ENCODE results near the gene DNAAF3.
"Not testable (repeated sequence)": the region's sequence is repeated elsewhere in the genome, so short reads cannot be mapped to it uniquely, and the experiment has no call there.

Gene DNAAF3

DNA sequence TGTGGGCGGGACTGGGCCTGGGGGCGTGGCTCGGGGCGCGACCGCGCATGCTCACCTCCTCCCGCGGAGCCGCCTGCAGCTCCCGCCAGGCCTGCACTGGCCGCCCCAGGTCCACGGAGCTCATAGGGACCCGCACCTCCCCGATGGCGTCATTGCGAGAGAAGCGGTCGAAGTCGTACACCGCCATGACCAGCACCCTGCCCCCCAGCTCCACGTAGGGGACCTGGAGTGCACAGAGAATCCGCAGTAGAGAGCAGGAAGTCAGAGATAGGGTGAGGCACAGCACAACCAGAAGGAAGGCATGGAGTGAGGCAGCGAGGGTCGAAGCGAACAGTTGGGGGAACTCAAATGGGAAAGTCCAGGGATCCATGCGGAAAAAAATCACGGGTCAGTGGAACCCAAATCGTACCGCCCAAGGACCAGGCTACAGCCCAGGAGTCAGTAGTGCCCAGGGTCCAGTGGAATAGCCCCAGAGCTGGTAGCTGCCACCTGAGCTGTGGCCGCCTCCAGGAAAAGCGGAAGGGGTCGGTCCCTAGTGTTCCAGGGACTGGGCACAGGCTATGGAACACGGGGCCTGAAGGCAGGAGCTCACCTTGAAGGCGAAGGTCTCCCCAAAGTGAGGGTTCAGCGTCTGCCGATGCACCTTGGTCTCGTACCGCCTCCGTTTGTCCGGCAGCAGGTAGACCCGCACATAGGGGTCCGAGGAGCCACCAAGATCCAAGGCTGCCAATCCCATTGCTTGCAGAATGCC, 8.9 kb upstream of the DNAAF3 start:
- DNase-seq (ENCODE audit: low read depth in 3 of 3) = no peak

DNA sequence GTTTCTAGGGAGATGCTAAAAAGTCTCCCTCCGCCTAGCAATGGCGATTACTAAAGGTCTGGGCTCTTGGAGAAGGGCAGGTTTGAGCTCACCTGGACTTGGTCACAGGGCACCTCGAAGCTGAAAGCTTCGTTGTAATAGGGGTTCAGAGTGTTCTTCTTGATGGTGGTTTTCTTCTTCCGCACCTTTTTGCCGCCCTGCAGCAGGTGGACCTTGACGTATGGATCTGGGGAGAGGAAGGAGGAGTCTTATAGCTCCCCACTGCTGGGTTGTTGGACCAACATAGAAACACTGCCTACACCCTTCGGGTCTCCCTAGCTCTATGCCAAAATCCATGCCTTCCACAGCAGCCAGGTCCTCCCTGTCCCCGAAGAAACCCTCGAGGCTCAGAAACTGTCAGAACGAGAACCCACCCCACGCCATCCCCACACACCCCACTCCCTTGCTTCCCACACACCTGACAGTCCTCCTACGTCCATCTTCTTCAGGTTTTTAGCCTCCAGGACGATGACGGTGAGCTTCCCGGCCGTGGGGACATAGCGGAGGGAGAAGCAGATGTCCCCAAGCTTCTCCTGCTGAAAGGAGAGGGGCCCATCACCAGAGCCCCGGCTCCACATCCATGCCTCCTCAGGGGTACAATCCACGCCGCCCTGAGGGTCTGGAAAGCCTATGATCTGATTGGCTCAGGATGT, 8.2 kb upstream of the DNAAF3 start:
- DNase-seq (ENCODE audit: low read depth in 3 of 3) = no peak

DNA sequence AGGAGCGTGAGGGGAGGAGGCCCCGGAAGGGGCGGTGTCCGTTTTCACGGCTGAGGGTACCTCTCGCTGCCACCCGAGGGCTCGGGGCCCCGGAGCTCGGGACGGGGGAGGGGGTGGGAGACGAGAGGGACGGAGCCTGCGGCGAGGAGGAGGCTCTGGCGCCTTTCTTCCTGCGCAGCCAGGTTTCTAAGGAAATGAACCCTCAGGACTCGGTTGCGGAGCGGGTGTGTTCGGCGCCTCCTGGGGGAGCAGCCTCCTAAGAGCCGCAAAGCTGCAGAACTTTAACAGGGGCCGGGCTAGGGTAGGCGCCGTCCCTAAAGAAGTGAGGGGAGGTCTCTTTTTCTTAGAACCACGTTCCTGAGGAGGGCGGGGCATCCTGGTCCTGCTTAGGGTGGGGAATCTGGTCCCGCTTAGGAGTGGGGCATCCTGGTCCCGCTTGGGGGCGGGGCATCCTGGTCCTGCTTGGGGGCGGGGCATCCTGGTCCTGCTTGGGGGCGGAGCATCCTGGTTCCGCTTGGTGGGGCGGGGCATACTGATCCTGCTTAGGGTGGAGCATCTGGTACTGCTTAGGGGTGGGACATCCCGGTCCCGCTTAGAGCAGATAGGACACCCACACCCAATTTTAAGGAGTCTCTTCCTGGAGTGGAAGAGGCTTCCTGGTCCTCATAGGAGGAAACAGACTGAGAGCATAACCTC, 7.4 kb upstream of the DNAAF3 start:
- DNase-seq (ENCODE audit: low read depth in 3 of 3) = peak in 1 of 3 experiments; percentile 57

DNA sequence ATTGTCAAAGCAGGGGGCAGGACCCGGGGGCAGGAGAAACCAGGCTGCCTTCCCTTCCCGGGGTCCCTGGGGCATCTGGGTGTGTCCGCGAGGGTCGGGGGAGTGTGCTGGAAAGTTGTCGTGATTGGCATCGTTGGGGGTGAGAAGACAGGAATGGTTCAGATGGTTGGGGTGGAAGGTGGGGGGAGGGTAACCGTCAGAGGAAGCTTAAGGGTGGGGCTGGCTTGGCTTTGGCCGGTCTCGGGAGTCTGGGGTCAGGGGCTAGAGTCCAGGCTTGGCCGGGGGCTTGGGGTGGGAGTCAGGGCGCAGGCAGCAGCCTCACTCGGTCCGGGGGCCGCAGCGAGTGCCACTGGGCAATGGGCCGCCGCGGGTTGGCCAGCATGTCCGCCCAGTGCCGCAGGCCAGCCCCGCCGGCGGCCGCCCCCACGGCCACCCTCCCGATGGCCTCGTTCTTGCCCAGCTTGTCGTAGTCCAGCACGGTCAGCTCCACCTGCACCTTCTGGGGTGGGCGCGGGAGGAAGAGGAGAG, 6.8 kb upstream of the DNAAF3 start:
- DNase-seq (ENCODE audit: low read depth in 3 of 3) = no peak

DNA sequence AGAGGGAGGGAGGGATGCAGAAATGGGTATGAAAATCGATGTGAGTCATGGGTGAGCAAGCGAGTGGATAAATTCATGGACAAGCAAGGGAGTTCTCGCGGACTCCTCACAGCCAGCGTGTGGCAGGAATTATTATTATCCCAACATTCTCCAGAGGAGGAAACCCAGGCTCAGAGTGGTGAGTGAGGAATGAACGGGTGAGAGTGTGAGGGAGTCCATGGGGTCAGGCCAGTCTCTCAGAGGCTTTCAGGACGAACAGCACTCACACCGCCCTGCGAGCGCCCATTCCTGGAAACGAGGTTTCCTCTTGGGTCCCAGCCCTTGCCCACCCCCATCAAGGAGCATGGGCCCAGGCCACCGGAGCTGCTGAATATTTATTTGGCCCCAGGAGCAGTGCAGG, 6.3 kb upstream of the DNAAF3 start:
- no peak for DNase-seq (ENCODE audit: low read depth in 3 of 3)

DNA sequence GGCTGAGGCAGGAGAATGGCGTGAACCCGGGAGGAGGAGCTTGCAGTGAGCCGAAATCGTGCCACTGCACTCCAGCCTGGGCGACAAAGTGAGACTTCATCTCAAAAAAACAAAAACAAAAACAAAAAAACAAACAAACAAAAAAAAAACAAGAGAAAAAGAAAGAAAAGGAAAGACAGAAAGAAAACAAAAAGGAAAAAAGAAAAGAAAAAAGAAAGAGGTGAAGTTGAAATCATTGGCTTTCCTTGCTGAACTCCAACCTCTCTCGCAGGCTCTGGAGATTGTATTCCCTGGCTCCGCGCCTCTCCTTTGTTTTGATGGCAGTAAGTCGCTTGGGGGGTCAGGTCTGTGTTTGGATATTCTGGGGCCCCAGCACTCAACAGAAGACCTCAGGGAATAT, 5.9 kb upstream of the DNAAF3 start:
- DNase-seq (ENCODE audit: low read depth in 3 of 3) = not testable (repeated sequence)

DNA sequence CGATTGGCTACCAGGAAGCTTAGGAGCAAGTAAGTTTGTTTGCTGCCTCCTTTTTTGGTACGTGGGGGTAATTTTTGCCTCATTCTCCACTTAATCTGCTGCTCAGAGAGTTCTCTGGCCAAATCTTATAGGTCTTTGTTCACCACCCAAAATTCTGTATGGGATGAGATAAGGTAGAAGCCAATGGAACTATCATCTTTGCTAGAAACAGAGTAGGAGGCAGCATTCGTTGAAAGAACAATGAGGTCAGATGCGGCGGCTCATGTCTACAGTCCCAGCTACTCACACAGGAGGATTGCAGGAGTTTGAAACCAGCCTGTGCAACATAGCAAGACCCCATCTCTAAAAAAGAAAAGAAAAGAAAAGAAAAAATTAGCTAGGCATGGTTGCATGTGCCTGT, 5.0 kb upstream of the DNAAF3 start:
- no peak for DNase-seq (ENCODE audit: low read depth in 3 of 3)

DNA sequence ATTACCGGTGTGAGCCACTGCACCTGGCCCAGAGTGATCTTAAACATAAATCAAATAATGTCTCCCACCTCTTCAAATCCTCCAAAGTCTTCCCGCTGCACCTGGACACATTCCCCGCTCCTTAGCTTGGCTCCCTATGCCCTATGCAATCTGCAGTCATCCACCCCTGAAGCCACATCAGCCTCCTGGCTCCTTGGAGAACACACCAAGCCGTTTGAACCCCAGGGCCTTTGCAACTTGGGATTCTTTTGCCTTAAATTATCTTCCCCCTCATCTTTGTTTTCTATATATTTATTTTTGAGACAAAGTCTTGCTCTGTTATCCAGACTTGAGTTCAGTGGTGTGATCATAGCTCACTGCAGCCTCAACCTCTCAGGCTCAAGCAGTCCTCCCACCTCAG, 2.7 kb upstream of the DNAAF3 start:
- no peak for DNase-seq (ENCODE audit: low read depth in 3 of 3)

DNA sequence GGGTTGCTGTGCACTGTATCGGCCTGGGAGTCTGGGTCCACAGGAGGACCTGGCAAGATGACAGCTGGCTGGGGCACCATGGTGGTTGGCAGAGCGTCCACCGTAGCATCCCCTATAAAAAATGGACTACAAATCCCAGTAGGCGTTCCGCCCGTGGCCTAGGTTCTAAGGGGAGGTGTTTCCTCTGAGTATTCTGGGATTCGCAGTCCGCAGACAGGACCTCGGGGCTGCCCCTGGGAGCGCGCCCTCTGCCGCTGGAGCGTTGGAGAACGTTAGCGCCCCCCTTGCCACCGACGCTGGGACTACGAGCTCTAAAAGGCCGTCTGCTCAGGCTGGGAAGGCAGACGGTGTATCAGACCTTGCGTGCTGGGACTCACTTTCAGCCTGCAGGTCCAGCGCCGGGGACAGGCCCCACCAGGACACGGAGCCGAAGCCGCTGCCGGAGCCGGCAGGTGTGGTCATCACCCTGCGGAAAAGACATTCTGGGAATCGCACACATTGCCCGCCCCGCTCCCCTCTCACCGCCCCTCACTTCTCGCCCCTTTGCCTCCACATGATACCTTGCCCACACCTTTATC, 372 bp downstream of the DNAAF3 start:
- peak in 1 of 3 experiments; percentile 59 for DNase-seq (ENCODE audit: low read depth in 3 of 3)

DNA sequence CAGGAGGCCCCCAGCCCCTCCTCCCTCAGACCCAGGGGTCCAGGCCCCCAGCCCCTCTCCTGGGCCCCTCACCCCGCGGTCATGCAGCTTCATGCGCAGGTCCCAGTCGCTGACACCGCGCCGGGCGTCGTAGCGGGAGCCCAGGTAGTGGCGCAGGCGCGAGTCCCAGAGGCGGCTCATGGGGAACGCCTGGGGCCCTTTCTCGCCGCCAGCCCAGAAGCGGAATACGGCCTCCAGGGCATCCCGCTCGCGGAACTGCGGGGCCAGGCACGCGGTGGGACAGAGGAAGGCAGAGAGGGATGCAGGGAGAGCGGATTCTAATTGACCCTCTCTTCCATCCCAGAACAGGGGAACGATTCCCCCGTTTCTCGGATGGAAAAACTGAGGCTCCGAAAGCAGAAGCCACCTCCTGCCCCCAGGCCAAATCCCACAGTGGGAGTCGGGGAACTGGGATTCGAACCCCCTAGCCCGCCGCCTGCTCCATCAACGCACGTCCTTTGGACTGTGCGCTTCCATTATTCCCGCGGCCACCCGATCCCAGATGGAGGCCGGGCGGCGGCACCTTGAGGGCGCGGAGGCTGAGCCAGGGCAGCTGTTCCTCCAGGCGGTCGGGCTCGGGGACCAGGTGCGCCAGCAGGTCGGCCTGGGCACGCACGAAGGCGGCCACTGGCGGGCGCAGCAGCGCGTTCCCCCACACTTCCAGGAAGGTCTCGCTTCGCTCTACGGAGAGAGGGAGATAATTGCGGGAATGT, 4.7 kb downstream of the DNAAF3 start:
- DNase-seq (ENCODE audit: low read depth in 3 of 3) = no peak

DNA sequence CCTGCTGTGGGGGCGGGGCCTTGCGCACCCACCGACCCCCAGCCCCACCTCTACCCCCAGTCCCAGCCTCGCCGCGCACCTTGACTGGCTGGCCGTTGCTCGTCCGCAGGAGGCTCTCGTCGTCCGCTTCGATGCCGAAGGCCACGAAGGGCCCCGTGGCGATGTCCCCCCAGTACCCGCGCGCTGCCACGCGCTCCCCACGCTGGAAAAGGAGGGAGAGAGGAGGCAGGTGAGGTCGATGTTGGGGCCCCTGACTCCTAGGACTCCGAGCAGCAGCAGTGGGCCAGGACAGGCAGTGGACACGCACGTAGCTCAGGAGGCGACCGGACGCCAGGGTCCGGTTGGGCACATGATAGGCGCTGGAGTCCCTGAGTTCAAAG, 5.4 kb downstream of the DNAAF3 start:
- no peak for DNase-seq (ENCODE audit: low read depth in 3 of 3)

DNA sequence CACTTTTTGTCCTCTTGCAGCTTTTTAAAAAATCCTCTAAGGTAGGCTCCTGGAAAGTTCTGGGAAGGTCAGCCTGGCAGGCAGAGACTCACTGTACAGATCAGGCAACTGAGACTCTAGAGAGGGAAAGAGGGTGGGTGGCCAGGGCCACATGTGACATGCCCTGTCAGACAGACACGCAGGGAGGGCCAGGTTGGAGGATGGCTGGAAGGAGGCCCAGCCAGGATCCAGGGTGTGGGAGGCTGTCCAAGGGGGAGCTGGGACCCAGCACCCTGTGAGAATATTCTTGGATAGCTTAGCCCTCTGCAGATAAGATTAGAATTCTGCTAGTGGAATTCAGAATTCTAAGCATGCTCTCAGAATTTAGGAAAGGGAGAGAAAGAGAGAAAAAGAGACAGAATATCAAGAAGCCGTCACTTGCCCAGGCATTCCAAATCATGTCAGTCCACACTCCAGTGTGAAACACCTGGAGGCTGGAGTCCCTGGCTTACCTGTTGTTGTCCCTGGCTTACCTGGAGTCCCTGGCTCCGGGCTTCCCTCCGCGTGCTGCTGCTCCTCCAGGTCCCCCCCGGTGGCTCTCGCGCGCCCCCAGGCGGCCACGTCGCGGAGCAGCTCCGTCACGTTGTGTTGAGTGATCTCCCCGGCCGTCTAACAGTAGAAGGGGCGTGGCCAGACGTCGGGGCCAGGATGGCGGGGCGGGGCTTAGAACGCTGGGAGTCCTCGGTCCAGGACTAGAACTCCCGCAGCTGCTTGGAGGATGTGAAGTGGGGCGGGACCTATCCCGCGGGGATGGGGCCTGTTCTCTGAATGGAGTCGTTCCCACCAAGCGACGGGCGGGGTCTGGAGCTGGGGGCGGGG, 6.1 kb downstream of the DNAAF3 start:
- DNase-seq (ENCODE audit: low read depth in 3 of 3) = peak; percentile 75 to 90 (median 82)

DNA sequence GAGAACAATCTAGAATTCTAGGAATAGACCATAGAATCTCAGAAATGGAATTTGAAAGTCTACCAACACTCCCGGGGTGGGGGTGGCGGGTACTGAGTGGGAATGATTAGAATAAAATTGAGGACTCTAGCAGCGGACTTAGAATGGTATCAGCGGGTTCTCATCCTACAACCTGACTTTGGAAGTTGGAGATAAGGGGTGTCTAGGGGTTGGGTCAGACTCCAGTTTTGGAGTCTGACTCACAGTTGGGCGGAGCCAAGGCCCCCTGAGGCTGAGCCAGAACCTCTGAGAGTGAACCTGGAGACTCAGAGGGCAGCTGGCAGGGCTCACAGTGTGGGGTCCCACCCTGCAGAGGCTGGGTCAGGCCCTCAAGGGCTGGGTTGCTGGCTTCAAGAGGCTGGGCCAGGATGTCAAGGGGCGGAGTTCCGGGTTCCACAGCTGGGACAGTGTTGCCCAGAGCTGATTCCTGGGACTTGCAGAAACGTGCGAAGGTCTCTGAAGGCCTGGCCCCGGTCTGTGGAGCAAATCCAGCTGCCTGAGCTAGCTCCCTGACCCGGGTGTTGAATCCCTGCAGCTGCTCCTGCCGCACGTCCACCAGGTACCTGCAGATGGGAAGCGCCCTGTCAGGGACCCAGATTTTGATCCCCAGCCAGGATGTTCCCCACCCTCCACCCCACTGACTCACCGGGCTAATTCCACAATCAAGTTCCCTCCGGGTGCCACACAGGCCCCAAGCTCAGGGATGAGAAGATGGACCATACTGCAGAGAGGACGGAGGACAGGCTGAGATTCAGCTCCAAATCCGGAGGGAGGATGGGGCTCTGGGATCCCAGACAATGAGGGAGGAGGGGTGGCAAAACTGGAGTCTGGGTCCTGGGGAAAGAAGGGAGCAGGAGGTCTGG, 7.3 kb downstream of the DNAAF3 start:
- no peak for DNase-seq (ENCODE audit: low read depth in 3 of 3)

DNA sequence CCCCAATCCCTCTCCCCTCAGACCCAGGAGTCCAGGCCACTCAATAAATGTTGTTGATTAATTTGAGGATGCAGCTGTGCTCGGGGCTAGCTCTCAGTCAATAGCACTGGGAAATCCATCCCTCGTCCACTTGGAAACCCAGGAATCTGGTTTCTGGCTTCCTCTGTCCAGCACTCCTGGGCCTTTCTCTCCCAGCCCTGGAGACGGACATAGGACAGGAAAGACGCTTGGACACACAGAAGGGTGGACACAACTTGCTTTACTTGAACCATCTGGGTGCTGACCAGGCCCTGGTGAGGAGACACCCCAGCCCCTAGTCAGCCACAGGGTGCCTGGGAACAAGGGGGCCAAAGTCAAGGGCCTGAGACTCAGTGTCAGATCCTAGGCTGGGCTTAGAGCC, 8.0 kb downstream of the DNAAF3 start:
- no peak for DNase-seq (ENCODE audit: low read depth in 3 of 3)

DNA sequence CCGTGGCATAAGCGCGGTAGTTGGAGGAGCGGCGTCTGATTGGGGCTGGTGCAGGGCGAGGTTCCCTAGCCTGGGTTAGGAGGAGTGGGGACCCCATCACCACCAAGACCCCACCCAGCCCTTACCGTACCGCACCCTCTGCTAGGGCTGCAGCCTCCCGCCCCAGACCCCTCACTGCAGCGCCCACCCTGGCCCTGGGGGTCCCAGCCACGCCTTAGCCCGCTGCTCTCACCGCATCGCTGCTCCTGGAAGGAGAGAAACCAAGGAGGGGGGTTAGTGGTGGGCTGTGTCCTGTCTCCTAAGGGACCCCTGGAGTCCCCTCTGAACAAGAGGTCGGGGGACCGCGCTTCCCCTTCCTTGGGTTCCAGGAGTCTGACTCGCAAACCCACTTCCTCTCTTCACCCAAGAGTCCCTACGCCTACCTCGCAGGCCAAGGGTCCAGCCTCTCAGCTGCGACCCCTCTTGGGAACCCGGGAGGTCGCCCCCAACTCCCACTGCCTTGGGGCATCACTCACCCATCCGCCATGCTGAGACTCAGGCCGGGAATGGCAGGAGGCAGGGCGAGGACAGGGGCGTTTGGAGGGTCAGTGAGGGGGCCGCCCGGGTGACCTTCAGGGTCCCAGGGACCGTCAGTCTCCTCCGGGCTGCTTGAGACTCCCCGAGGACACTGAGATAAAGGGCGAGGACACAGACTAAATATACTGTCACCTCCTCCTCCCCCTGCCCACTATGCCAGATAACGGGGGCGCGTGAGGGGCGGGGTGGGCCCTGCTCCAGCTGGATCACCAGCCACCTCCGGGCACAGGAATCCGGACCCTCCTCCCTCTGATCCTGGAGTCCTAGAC, 9.1 kb downstream of the DNAAF3 start, which contains the start of gene TNNI3:
TSS of gene TNNI3 (minus strand) at position 669 of the 845 bp plus-strand sequence. CDS start at position 526, 143 bp downstream.
- no peak for DNase-seq (ENCODE audit: low read depth in 3 of 3)

DNA sequence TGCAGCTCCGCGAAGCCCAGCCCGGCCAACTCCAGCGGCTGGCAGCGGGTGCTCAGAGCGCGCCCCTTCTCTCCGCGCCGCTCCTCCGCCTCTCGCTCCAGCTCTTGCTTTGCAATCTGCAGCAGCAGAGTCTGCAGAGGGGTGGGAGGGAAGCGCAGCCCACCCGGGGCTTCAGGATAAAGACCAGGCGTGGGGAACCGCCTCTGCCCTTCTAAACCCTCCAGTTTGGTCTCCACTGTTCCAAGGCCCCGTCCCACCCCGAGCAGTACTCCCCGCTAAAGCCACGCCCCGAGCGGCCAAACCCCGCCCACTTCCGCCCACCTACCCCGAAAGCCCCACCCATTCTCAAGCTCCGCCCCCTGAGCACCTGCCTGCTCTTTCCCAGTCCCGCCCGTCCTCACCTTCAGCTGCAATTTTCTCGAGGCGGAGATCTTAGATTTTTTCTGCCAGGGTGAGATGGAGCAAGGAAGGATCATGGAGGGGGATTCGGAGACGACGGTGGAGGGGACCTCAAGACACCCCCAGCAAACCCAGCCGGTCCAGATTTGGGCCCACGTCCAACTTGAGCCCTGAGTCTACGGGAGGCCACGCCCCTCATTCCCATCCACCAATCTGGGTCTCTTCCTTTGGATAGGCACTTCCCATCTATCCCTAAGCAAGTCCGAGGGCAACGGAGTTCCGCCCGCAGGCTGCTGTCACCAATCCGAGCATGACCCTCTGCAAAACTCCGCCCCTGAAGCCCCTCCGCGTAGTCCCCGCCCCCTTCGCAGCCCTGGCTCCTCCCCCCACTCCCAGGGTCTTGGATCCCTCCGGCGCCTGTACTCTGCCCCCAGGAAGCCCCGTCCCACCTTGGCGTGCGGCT, 10.0 kb downstream of the DNAAF3 start:
- DNase-seq (ENCODE audit: low read depth in 3 of 3) = peak in 1 of 3 experiments; percentile 39

DNA sequence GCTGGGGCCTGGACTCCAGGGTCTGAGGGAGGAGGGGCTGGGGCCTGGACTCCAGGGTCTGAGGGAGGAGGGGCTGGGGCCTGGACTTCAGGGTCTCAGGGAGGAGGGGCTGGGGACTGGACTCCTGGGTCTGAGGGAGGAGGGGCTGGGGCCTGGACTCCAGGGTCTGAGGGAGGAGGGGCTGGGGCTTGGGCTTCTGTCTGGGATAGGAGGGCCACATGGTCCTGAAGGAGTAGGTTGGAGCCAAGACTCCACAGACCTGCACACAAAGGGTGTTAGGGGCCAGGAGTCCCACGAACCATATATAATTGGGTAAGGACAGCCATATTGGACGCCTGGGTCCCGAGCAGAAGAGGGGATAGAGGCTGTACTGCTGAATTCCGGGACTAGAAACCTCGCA, 10.6 kb downstream of the DNAAF3 start:
- not testable (repeated sequence) for DNase-seq (ENCODE audit: low read depth in 3 of 3)
